ENCODE data around the gene KMO.
A peak's percentile ranks its signal among the peaks of the same experiment; 100 is the strongest.

The KMO gene

GRCh38 chr1:241521718-241522117, 10.5 kb upstream of the KMO start:
- no peak for DNase-seq (ENCODE audit: low read depth in 2 of 2)
- TF ChIP-seq CTCF (IDR thresholded peaks at IDR 0.05; ENCODE audit: low read depth, low read length), result no peak

GRCh38 chr1:241525026-241525425, 7.2 kb upstream of the KMO start:
- H3K4me3 ChIP-seq (replicated peaks in 1 of 2; ENCODE audit: low read depth in 2 of 2, low read length in 2 of 2), result no peak overlapping the region
- no peak for TF ChIP-seq CTCF (IDR thresholded peaks at IDR 0.05; ENCODE audit: low read depth, low read length)
- no peak for DNase-seq (ENCODE audit: low read depth in 2 of 2)

More at GRCh38 chr1:241521718-241522117, 10.5 kb upstream of the KMO start:
- no peak overlapping the region for H3K4me3 ChIP-seq (replicated peaks in 1 of 2; ENCODE audit: low read depth in 2 of 2, low read length in 2 of 2)

GRCh38 chr1:241527146-241527545, 5.0 kb upstream of the KMO start:
- no peak overlapping the region for H3K4me3 ChIP-seq (replicated peaks in 1 of 2; ENCODE audit: low read depth in 2 of 2, low read length in 2 of 2)
- TF ChIP-seq CTCF (IDR thresholded peaks at IDR 0.05; ENCODE audit: low read depth, low read length), result no peak
- DNase-seq (ENCODE audit: low read depth in 2 of 2), result no peak

- H3K4me3 ChIP-seq (replicated peaks in 1 of 2; ENCODE audit: low read depth in 2 of 2, low read length in 2 of 2), result peak overlapping the region; percentile 42 to 56
- peak; percentile 81 to 90 for DNase-seq (ENCODE audit: low read depth in 2 of 2)
- peak; percentile 41 for TF ChIP-seq CTCF (IDR thresholded peaks at IDR 0.05; ENCODE audit: low read depth, low read length)
Measured at GRCh38 chr1:241531195-241532161, 700 bp upstream of the KMO start.

- TF ChIP-seq CTCF (IDR thresholded peaks at IDR 0.05; ENCODE audit: low read depth, low read length), result no peak
Measured at GRCh38 chr1:241532864-241533263, 686 bp downstream of the KMO start.

GRCh38 chr1:241533326-241534115, 1.3 kb downstream of the KMO start:
- no peak overlapping the region for H3K4me3 ChIP-seq (replicated peaks in 1 of 2; ENCODE audit: low read depth in 2 of 2, low read length in 2 of 2)
- no peak for TF ChIP-seq CTCF (IDR thresholded peaks at IDR 0.05; ENCODE audit: low read depth, low read length)
- no peak for DNase-seq (ENCODE audit: low read depth in 2 of 2)

More at GRCh38 chr1:241532864-241533263, 686 bp downstream of the KMO start:
- DNase-seq (ENCODE audit: low read depth in 2 of 2), result no peak
- no peak overlapping the region for H3K4me3 ChIP-seq (replicated peaks in 1 of 2; ENCODE audit: low read depth in 2 of 2, low read length in 2 of 2)
